ENCODE data around the gene MFNG. TPM values are rescaled to one million over a fixed set of nuclear protein-coding genes. Genes with fewer than 3 reads are reported as not detected.

MFNG gene, protein sequence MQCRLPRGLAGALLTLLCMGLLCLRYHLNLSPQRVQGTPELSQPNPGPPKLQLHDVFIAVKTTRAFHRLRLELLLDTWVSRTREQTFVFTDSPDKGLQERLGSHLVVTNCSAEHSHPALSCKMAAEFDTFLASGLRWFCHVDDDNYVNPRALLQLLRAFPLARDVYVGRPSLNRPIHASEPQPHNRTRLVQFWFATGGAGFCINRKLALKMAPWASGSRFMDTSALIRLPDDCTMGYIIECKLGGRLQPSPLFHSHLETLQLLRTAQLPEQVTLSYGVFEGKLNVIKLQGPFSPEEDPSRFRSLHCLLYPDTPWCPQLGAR
- total RNA-seq: 10 to 100 TPM; 14.0 to 74.0 (median 45.9) TPM

DNA sequence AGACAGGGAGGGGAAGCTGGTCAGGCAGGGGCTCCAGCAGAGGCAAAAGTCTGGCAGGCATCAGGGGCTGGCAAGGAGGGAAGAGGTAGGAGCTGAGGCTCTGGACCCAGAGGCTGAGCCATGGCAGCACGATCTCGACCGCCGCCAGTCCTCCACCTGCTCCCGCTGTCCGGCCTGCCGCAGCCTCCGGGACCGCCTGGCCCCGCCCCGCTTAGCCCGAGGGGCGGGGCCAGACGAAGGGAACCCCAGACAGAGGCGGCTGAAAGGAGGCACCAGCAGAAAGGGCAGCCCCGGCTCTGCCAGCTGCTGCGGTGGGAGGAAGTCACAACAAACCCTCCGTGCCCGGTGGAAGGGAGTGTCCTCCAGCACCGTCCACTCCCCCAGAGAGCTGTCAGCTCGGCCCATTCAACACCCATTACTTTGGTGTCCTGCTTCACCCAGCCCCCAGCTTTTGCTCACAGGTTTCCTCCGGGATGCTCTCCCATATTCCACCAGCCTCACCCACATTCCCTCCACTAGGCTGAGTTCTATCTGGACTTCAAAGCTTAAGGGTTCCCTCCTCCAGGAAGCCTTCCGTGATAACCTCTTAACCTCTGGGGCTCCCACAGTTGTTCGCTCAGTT is at the start of gene MFNG:
TSS of gene MFNG (minus strand) at position 161 of the 622 bp plus-strand sequence. CDS start 207 bp downstream, outside the sequence.
- Histone ChIP-seq H3K9me3 (no peaks in the 10 kb centered on the region), H3K4me3 (peak within 1 kb of the TSS; percentile 49 to 67 (median 58)), H3K4me1 (peaks cover 27 to 43% (median 38%) of the 10 kb centered on the region in 4 donors), H3K27ac (peak within 1 kb of the TSS; percentile 88 to 96 (median 92)), H3K36me3 (peaks cover 0 to 9% (median 0%) of the 10 kb centered on the region in 4 donors), H3K27me3 (no peaks in the 10 kb centered on the region)
- DNase-seq (peak; percentile 91 to 93), ATAC-seq (ENCODE audit: low FRiP score in 2 of 2) (peak; percentile 77 to 87)
- WGBS, 2 donors: 5 to 16% methylated on average over 4 to 21 of the region's 24 CpGs
- TF ChIP-seq POLR2A (IDR thresholded peaks at IDR 0.05): peak in 2 of 4 donors; percentile 39 to 73
- TF ChIP-seq CTCF (IDR thresholded peaks at IDR 0.05): peak in 1 of 6 experiments; percentile 15
- no peak for TF ChIP-seq POLR2AphosphoS5 (IDR thresholded peaks at IDR 0.05)

DNA sequence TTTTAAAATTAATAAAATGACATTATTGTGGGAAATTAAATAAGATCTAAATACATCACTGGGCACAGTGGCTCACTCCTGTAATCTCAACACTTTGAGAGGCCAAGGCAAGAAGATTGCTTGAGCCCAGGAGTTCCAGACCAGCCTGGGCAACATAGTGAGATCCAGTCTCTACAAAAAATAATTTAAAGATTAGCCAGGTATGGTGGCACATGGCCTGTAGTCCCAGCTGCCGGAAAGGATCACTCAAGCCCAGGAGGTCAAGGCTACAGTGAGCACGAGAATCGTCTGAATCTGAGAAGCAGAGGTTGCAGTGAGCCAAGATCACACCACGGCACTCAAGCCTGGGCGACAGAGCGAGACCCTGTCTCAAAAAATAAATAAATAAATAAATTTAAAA is 49.0 kb upstream of the MFNG start:
- no peak overlapping the region for H3K4me3 ChIP-seq
- peaks cover 10 to 16% (median 12%) of the 10 kb centered on the region in 4 donors for H3K4me1 ChIP-seq
- H3K27ac ChIP-seq: no peak overlapping the region
- no peak for TF ChIP-seq POLR2A (IDR thresholded peaks at IDR 0.05)
- TF ChIP-seq EP300 (IDR thresholded peaks at IDR 0.05): no peak
- no peak for TF ChIP-seq CTCF (IDR thresholded peaks at IDR 0.05)
- no peak for TF ChIP-seq POLR2AphosphoS5 (IDR thresholded peaks at IDR 0.05)
- H3K36me3 ChIP-seq: no peaks in the 10 kb centered on the region
- DNase-seq (no peak), ATAC-seq (ENCODE audit: low FRiP score in 2 of 2) (no peak)
- no peaks in the 10 kb centered on the region for H3K9me3 ChIP-seq
- WGBS, 2 donors: 87 to 96% methylated on average over 6 of the region's 6 CpGs
- H3K27me3 ChIP-seq: no peaks in the 10 kb centered on the region

GRCh38 chr22:37534445-37534844 is 48.3 kb upstream of the MFNG start:
- H3K27ac ChIP-seq: no peak overlapping the region
- WGBS, 2 donors: 88 to 95% methylated on average over 3 of the region's 3 CpGs
- no peaks in the 10 kb centered on the region for H3K27me3 ChIP-seq
- peaks cover 10 to 16% (median 12%) of the 10 kb centered on the region in 4 donors for H3K4me1 ChIP-seq
- H3K4me3 ChIP-seq: no peak overlapping the region
- TF ChIP-seq EP300 (IDR thresholded peaks at IDR 0.05) (no peak), POLR2A (IDR thresholded peaks at IDR 0.05) (no peak), CTCF (IDR thresholded peaks at IDR 0.05) (no peak), POLR2AphosphoS5 (IDR thresholded peaks at IDR 0.05) (no peak)
- ATAC-seq (ENCODE audit: low FRiP score in 2 of 2): no peak
- H3K9me3 ChIP-seq: no peaks in the 10 kb centered on the region
- H3K36me3 ChIP-seq: no peaks in the 10 kb centered on the region
- DNase-seq: no peak

- ATAC-seq (ENCODE audit: low FRiP score in 2 of 2): peak; percentile 39 to 40
- Histone ChIP-seq H3K36me3 (no peaks in the 10 kb centered on the region), H3K27me3 (no peaks in the 10 kb centered on the region), H3K4me1 (peaks cover 6 to 14% (median 9%) of the 10 kb centered on the region in 4 donors), H3K27ac (no peak overlapping the region), H3K9me3 (no peaks in the 10 kb centered on the region), H3K4me3 (no peak overlapping the region)
- WGBS, 2 donors: 30 to 44% methylated on average over 9 of the region's 9 CpGs
- TF ChIP-seq EP300 (IDR thresholded peaks at IDR 0.05) (no peak), POLR2A (IDR thresholded peaks at IDR 0.05) (no peak), CTCF (IDR thresholded peaks at IDR 0.05) (no peak), POLR2AphosphoS5 (IDR thresholded peaks at IDR 0.05) (no peak)
- DNase-seq: no peak
These were observed 47.8 kb upstream of the MFNG start for GRCh38 chr22:37533995-37534394.

Data from upper lobe of left lung (tissue), 6 donors.